Neuronal stem cell (in vitro differentiated cells): ENCODE data around the gene RAB17. TPM values are rescaled to one million over a fixed set of nuclear protein-coding genes. Genes with fewer than 3 reads are reported as not detected.

Experiments
- DNase-seq: peaks from one replicate; pipeline ENCODE4 v3.0.0-alpha.2; 2013; ENCODE audit warnings: low spot score
- H2AFZ ChIP-seq: one replicate; pipeline ENCODE4 v1.6.1; 2013; ENCODE audit warnings: mild to moderate bottlenecking, low read length, inconsistent platforms
- H2AK5ac ChIP-seq: 2 replicates; pipeline ENCODE4 v1.6.1; 2013; ENCODE audit warnings: low read depth, mild to moderate bottlenecking, inconsistent platforms, low read length, moderate library complexity, mixed read lengths
- H2BK120ac ChIP-seq: 2 replicates; pipeline ENCODE4 v1.6.1; 2013; ENCODE audit warnings: low read depth, mild to moderate bottlenecking, inconsistent platforms, low read length, moderate library complexity, mixed read lengths
- H2BK12ac ChIP-seq: one replicate; pipeline ENCODE4 v1.6.1; 2013; ENCODE audit warnings: low read length, inconsistent platforms
- H2BK15ac ChIP-seq: 2 replicates; pipeline ENCODE4 v1.6.1; 2013; ENCODE audit warnings: mild to moderate bottlenecking, low read length, inconsistent platforms, mixed read lengths
- H2BK5ac ChIP-seq: one replicate; pipeline ENCODE4 v1.6.1; 2013; ENCODE audit warnings: inconsistent platforms, mild to moderate bottlenecking, low read length, moderate library complexity
- H3K14ac ChIP-seq: one replicate; pipeline ENCODE4 v1.6.1; 2013; ENCODE audit warnings: low read length, inconsistent platforms
- H3K18ac ChIP-seq: 2 replicates; pipeline ENCODE4 v1.6.1; 2013; ENCODE audit warnings: low read length, inconsistent platforms
- H3K23ac ChIP-seq: 2 replicates; pipeline ENCODE4 v1.6.1; 2013; ENCODE audit warnings: low read depth, mild to moderate bottlenecking, mixed read lengths, low read length, inconsistent platforms; ENCODE audit not compliant: poor library complexity
- H3K27ac ChIP-seq: replicated peaks from 3 replicates; pipeline ENCODE4 v1.5.1; 2013; ENCODE audit warnings: low read length, inconsistent platforms
- H3K27me3 ChIP-seq, 3 experiments: 2 replicates each; pipeline ENCODE4 v1.6.1; 2013; ENCODE audit warnings: low read length in 3 of 3, mild to moderate bottlenecking in 2 of 3, inconsistent platforms in 1 of 3, low read depth in 1 of 3, mixed read lengths in 1 of 3, moderate library complexity in 1 of 3; ENCODE audit not compliant: control insufficient read depth in 3 of 3, insufficient read depth in 3 of 3
- H3K36me3 ChIP-seq, 2 donors: replicated peaks in 1 of 2; 2 replicates each; pipeline ENCODE4 v1.6.1; 2013; ENCODE audit warnings: low read length in 2 of 2; ENCODE audit not compliant: control insufficient read depth in 2 of 2, insufficient read depth in 2 of 2
- H3K4ac ChIP-seq: 2 replicates; pipeline ENCODE4 v1.6.1; 2013; ENCODE audit warnings: inconsistent platforms, mild to moderate bottlenecking, low read length, moderate library complexity
- H3K4me1 ChIP-seq, 2 donors: 1 replicate in 1 of 2; 2 replicates in 1 of 2; pipeline ENCODE4 v1.6.1; 2013; ENCODE audit warnings: low read length in 2 of 2, low read depth in 1 of 2; ENCODE audit not compliant: control insufficient read depth in 2 of 2, insufficient read depth in 1 of 2
- H3K4me2 ChIP-seq: one replicate; pipeline ENCODE4 v1.6.1; 2013; ENCODE audit warnings: mild to moderate bottlenecking, low read length, inconsistent platforms; ENCODE audit not compliant: insufficient read depth, poor library complexity, severe bottlenecking
- H3K4me3 ChIP-seq, 2 donors: 2 replicates each; pipeline ENCODE4 v1.5.1; 2013; ENCODE audit warnings: low read length in 2 of 2, mild to moderate bottlenecking in 2 of 2, inconsistent platforms in 1 of 2, moderate library complexity in 1 of 2
- H3K79me1 ChIP-seq: one replicate; pipeline ENCODE4 v1.6.1; 2013; ENCODE audit warnings: low read depth, mild to moderate bottlenecking, inconsistent platforms, low read length, moderate library complexity
- H3K9ac ChIP-seq: one replicate; pipeline ENCODE4 v1.6.1; 2013; ENCODE audit warnings: mild to moderate bottlenecking, low read depth, low read length, inconsistent platforms; ENCODE audit not compliant: poor library complexity
- H3K9me3 ChIP-seq, 2 donors: replicated peaks in 1 of 2; 2 replicates each; pipeline versions ENCODE3 to v1.6.1; 2013; ENCODE audit warnings: low read length in 2 of 2, mild to moderate bottlenecking in 2 of 2, inconsistent platforms in 1 of 2, low read depth in 1 of 2, mixed read lengths in 1 of 2, moderate library complexity in 1 of 2; ENCODE audit not compliant: control insufficient read depth in 2 of 2, insufficient read depth in 1 of 2
- H4K8ac ChIP-seq: one replicate; pipeline ENCODE4 v1.6.1; 2013; ENCODE audit warnings: low read depth, mild to moderate bottlenecking, inconsistent platforms, low read length, moderate library complexity
- H4K91ac ChIP-seq: one replicate; pipeline ENCODE4 v1.6.1; 2013; ENCODE audit warnings: low read length, low read depth, mild to moderate bottlenecking, inconsistent platforms; ENCODE audit not compliant: poor library complexity
- WGBS, 2 donors: extraction: QIAGEN DNeasy Blood & Tissue Kit; methylation state at CpG; one replicate each; pipeline ENCODE4 v1.1.7; 2013; ENCODE audit warnings: missing lambda C conversion rate in 2 of 2, mixed read lengths in 1 of 2; ENCODE audit not compliant: insufficient read length in 2 of 2, insufficient replicate concordance in 1 of 2; ENCODE audit errors: extremely low coverage in 2 of 2; 5-methylcytosine and 5-hydroxymethylcytosine counted together
- polyA plus RNA-seq, 2 experiments: library from polyadenylated mRNA; stranded (reverse); fragments of 200-250 nt; gene quantifications; one replicate each; pipeline ENCODE4 v1.2.3, GENCODE V29; 2013

Gene RAB17
- polyA plus RNA-seq (2013, experiment 1 of 2): 0.15 TPM
- polyA plus RNA-seq (2013, experiment 2 of 2): not detected

GRCh38 chr2:237590272-237591140, at the start of gene RAB17:
TSS of gene RAB17 (minus strand) at chr2:237590734. CDS start at chr2:237586154, 4,580 bp downstream.
- peaks cover 2% of the 10 kb centered on the region for H3K79me1 ChIP-seq
- no peak within 1 kb of the TSS for H3K18ac ChIP-seq
- no peak within 1 kb of the TSS for H3K23ac ChIP-seq
- no peak within 1 kb of the TSS for H3K4me2 ChIP-seq
- no peak within 1 kb of the TSS for H2BK12ac ChIP-seq
- H2BK15ac ChIP-seq: no peak within 1 kb of the TSS
- no peak within 1 kb of the TSS for H3K27ac ChIP-seq
- H2BK5ac ChIP-seq: no peak within 1 kb of the TSS
- no CpG with 5 or more reads among the region's 16 CpGs for WGBS, 2 donors
- no peak within 1 kb of the TSS for H3K4me3 ChIP-seq
- H2AK5ac ChIP-seq: no peak within 1 kb of the TSS
- H3K36me3 ChIP-seq: no peaks in the 10 kb centered on the region
- no peak within 1 kb of the TSS for H3K9ac ChIP-seq
- no peak within 1 kb of the TSS for H4K91ac ChIP-seq
- no peak within 1 kb of the TSS for H2BK120ac ChIP-seq
- H3K14ac ChIP-seq: no peak within 1 kb of the TSS
- H3K4ac ChIP-seq: no peak within 1 kb of the TSS
- H4K8ac ChIP-seq: no peak within 1 kb of the TSS
- peaks cover 0 to 11% (median 9%) of the 10 kb centered on the region in 3 experiments for H3K27me3 ChIP-seq
- no peak within 1 kb of the TSS for H2AFZ ChIP-seq
- peaks cover 0 to 3% of the 10 kb centered on the region in 2 donors for H3K9me3 ChIP-seq
- DNase-seq: no peak
- peaks cover 5 to 18% of the 10 kb centered on the region in 2 donors for H3K4me1 ChIP-seq

DNA sequence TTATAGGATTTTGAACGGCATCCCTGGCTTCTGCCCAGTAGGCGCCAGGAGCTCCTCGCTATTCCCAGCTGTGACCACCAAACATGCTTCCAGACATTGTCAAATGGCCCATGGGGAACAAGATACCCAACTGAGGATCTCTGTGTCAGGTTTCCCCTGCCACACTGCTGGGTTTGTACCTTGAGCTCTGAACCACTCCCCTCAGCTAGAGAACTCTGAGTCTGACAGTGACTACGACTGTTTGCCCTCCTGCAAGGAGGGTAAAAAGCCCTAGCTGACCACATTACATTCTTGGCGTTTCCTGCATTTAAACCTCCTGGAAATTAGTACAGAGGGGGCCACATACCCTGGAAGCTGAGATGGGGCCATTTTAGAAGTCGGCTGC, 49.3 kb upstream of the RAB17 start:
- Histone ChIP-seq H2AFZ (no peak overlapping the region), H3K9ac (no peak overlapping the region), H2AK5ac (no peak overlapping the region), H3K9me3 (peaks cover 4 to 10% of the 10 kb centered on the region in 2 donors), H4K91ac (no peak overlapping the region), H3K4me2 (no peak overlapping the region), H3K4ac (no peak overlapping the region), H3K4me3 (no peak overlapping the region), H2BK15ac (no peak overlapping the region), H3K79me1 (peaks cover 1% of the 10 kb centered on the region), H3K4me1 (peaks cover 0 to 1% of the 10 kb centered on the region in 2 donors), H3K23ac (no peak overlapping the region), H2BK120ac (no peak overlapping the region), H2BK12ac (no peak overlapping the region), H3K27me3 (no peaks in the 10 kb centered on the region), H3K36me3 (peaks cover 2 to 9% of the 10 kb centered on the region in 2 donors), H3K14ac (no peak overlapping the region), H3K18ac (no peak overlapping the region), H4K8ac (no peak overlapping the region), H3K27ac (no peak overlapping the region), H2BK5ac (no peak overlapping the region)
- DNase-seq: no peak
- WGBS, 2 donors: no CpG with 5 or more reads among the region's 6 CpGs

DNA sequence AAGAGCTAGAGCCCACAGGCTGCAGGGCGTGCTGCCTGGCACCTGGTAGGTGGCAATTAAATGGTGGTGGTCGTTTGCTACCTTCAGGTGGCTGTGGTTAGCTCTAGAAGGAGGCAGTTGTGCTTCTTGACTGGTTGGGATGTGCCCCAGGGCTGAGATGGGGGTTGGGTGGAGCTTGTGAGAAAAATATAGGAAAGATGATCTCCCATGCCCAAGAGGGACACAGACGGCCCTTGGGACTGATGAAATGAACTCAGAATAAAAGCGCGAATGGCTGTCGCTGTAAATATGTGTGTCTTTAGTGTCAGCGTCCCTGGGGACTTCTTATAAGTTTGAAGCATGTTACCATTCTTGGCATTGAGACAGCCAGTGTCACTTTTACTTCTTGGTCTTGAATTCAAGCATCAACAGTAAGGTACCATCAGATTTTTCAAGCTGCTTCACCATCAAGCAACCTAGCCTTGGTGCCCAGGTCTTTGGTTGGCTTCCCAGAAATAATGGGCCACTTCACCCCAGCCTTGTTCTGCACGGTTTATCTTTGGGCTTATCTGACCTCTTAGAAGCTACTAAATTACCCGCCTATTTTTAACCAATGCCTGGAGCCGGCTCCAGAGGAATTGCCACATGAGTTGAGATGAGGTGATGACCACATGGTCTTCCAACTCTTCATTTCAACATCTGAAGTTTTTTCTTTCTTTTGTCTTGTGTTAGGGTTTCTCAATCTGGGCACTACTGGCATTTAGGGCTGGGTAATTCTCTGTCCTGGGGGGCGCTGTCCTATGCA, 48.7 kb upstream of the RAB17 start:
- DNase-seq: no peak
- Histone ChIP-seq H3K36me3 (peaks cover 2 to 7% of the 10 kb centered on the region in 2 donors), H3K4me2 (peak overlapping the region; percentile 14), H2AFZ (no peak overlapping the region), H4K8ac (no peak overlapping the region), H3K4me1 (peaks cover 0 to 1% of the 10 kb centered on the region in 2 donors), H4K91ac (no peak overlapping the region), H3K27me3 (no peaks in the 10 kb centered on the region), H3K14ac (no peak overlapping the region), H3K4ac (no peak overlapping the region), H3K79me1 (peaks cover 1% of the 10 kb centered on the region), H2BK12ac (no peak overlapping the region), H3K9me3 (peaks cover 4 to 15% of the 10 kb centered on the region in 2 donors), H3K9ac (no peak overlapping the region), H2BK15ac (no peak overlapping the region), H3K18ac (no peak overlapping the region), H2AK5ac (no peak overlapping the region), H3K4me3 (no peak overlapping the region), H2BK5ac (no peak overlapping the region), H3K23ac (no peak overlapping the region), H2BK120ac (no peak overlapping the region), H3K27ac (no peak overlapping the region)
- WGBS, 2 donors: no CpG with 5 or more reads among the region's 11 CpGs

- Histone ChIP-seq H2AFZ (no peak overlapping the region), H3K4me1 (no peaks in the 10 kb centered on the region), H3K18ac (no peak overlapping the region), H3K36me3 (peaks cover 2 to 11% of the 10 kb centered on the region in 2 donors), H3K9ac (no peak overlapping the region), H4K91ac (no peak overlapping the region), H3K4ac (no peak overlapping the region), H3K79me1 (peaks cover 1% of the 10 kb centered on the region), H2AK5ac (no peak overlapping the region), H3K27me3 (no peaks in the 10 kb centered on the region), H2BK5ac (no peak overlapping the region), H4K8ac (no peak overlapping the region), H3K14ac (no peak overlapping the region), H2BK120ac (no peak overlapping the region), H3K23ac (no peak overlapping the region), H3K9me3 (peaks cover 4 to 25% of the 10 kb centered on the region in 2 donors), H3K27ac (no peak overlapping the region), H3K4me3 (no peak overlapping the region), H2BK15ac (no peak overlapping the region), H2BK12ac (no peak overlapping the region), H3K4me2 (no peak overlapping the region)
- no CpG with 5 or more reads among the region's 8 CpGs for WGBS, 2 donors
- DNase-seq: no peak
Observed at GRCh38 chr2:237638176-237638575, 47.6 kb upstream of the RAB17 start.
